GM12891 (cell line): ENCODE data around the gene ZSCAN1.

Experiments used
- PAX5 ChIP-seq: IDR thresholded peaks from 2 replicates; pipeline ENCODE4 v1.6.1; 2011; ENCODE audit warnings: low read length, moderate library complexity, mild to moderate bottlenecking; ENCODE audit not compliant: insufficient read depth, severe bottlenecking
- POLR2A ChIP-seq: IDR thresholded peaks from 2 replicates; pipeline ENCODE4 v1.6.1; 2011; ENCODE audit warnings: low read depth, low read length, control low read depth
- POLR2AphosphoS5 ChIP-seq: IDR thresholded peaks from 2 replicates; pipeline ENCODE4 v1.6.1; 2011; ENCODE audit warnings: low read depth, low read length, control low read depth
- SPI1 ChIP-seq: IDR thresholded peaks from 2 replicates; pipeline ENCODE4 v1.6.1; 2011; ENCODE audit warnings: low read depth, low read length, control low read depth
- TAF1 ChIP-seq: IDR thresholded peaks from 2 replicates; pipeline ENCODE4 v1.6.1; 2011; ENCODE audit warnings: low read depth, low read length, control low read depth

GRCh38 chr19:58034477-58034793 lies 610 bp downstream of the ZSCAN1 start:
- TF ChIP-seq POLR2A (no peak), TAF1 (no peak), POLR2AphosphoS5 (no peak), PAX5 (no peak), SPI1 (no peak)
